HepG2 (cell line): ENCODE results near the gene RBP5. TPM values are rescaled to one million over a fixed set of nuclear protein-coding genes. Genes with fewer than 3 reads are reported as not detected.

ENCODE experiments used
- ATAC-seq: fragments of 200-7000 bp; cut with Tn5 transposase; 3 replicates; pipeline ENCODE4 v1.9.1; 2020; ENCODE audit warnings: mild to moderate bottlenecking, moderate library complexity
- BruUV-seq: library from RNA; stranded (reverse); fragments of 400-500 nt; replicated peaks from 2 replicates; lab custom pipeline; 2021; lab: Mats Ljungman, UMichigan
- CTCF ChIA-PET: fragments of 300-600 bp; formaldehyde crosslinking; extraction: SDS; loops from one replicate; lab custom pipeline; 2021; ENCODE audit warnings: low total read pairs, inconsistent platforms, low intra/inter-chr PET ratio; lab: Yijun Ruan, JAX
- POLR2A ChIA-PET: fragments of 350-600 bp; sonication (Branson Sonifier 250); formaldehyde crosslinking; loops from one replicate; lab custom pipeline; 2020; ENCODE audit warnings: antibody characterized with exemption, inconsistent platforms; lab: Yijun Ruan, JAX
- DNase-seq: peaks from one replicate; pipeline ENCODE4 v3.0.0-alpha.2; 2015; ENCODE audit warnings: low spot score
- FAIRE-seq: peaks from 3 replicates; lab custom pipeline; 2011; peaks lifted over from hg19 to GRCh38; lab: Jason Lieb, UNC
- H2AFZ ChIP-seq: one replicate; pipeline ENCODE4 v1.6.1; 2011; ENCODE audit warnings: low read length, inconsistent platforms
- H3K27ac ChIP-seq: fragments of 300-600 bp; 3 replicates; pipeline ENCODE4 v1.8.0; 2011; ENCODE audit warnings: mixed run types, mild to moderate bottlenecking, mixed read lengths, low read length, inconsistent platforms; ENCODE audit not compliant: insufficient read depth; ENCODE audit errors: extremely low read length
- H3K27me3 ChIP-seq, 2 experiments: fragments of 200-600 bp in 1 of 2; 2 replicates in 1 of 2; 3 replicates in 1 of 2; pipeline versions ENCODE4 v1.6.0 to v1.8.0; 2011; ENCODE audit warnings: low read length in 2 of 2, mild to moderate bottlenecking in 2 of 2, moderate library complexity in 2 of 2, inconsistent platforms in 1 of 2; ENCODE audit not compliant: insufficient read depth in 2 of 2, control insufficient read depth in 1 of 2
- H3K36me3 ChIP-seq, 2 experiments: fragments of 200-600 bp in 1 of 2; replicated peaks in 1 of 2; 2 replicates in 1 of 2; 3 replicates in 1 of 2; pipeline versions ENCODE4 v1.5.1 to v1.8.0; 2011; ENCODE audit warnings: low read length in 2 of 2, inconsistent platforms in 1 of 2; ENCODE audit not compliant: insufficient read depth in 2 of 2, control insufficient read depth in 1 of 2
- H3K4me1 ChIP-seq: 2 replicates; pipeline ENCODE4 v1.5.1; 2012; ENCODE audit warnings: low read length, inconsistent platforms; ENCODE audit not compliant: insufficient read depth
- H3K4me2 ChIP-seq: 2 replicates; pipeline ENCODE4 v1.6.0; 2011; ENCODE audit warnings: low read depth, low read length, inconsistent platforms
- H3K4me3 ChIP-seq, 3 experiments: fragments of 200-600 bp in 1 of 3; sonication (generic), shearing (Covaris generic) in 1 of 3; replicated peaks in 1 of 3; 2 replicates each; pipeline ENCODE4 v1.5.1; 2011 to 2016; ENCODE audit warnings: low read length in 3 of 3, inconsistent platforms in 2 of 3, low read depth in 2 of 3, mild to moderate bottlenecking in 2 of 3, control low read depth in 1 of 3, mixed read lengths in 1 of 3; ENCODE audit not compliant: insufficient read depth in 1 of 3
- H3K79me2 ChIP-seq: one replicate; pipeline ENCODE4 v1.6.1; 2011; ENCODE audit warnings: low read length, inconsistent platforms; ENCODE audit not compliant: insufficient read depth
- H3K9ac ChIP-seq: 2 replicates; pipeline ENCODE4 v1.6.0; 2011; ENCODE audit warnings: mild to moderate bottlenecking, low read depth, low read length, inconsistent platforms; ENCODE audit not compliant: insufficient read depth
- H3K9me3 ChIP-seq: 2 replicates; pipeline ENCODE4 v1.5.1; 2012; ENCODE audit warnings: mild to moderate bottlenecking, low read length
- H4K20me1 ChIP-seq: 2 replicates; pipeline ENCODE4 v1.6.0; 2011; ENCODE audit warnings: inconsistent platforms, mild to moderate bottlenecking, low read length, moderate library complexity; ENCODE audit not compliant: insufficient read depth
- ATF7 ChIP-seq, 2 experiments: fragments of 450-650 bp in 1 of 2; sonication (generic) in 1 of 2; formaldehyde crosslinking in 1 of 2; IDR thresholded peaks; 2 replicates each; pipeline versions ENCODE4 v1.4.0 to v1.6.1; 2016 to 2020; ENCODE audit warnings: antibody characterized with exemption in 1 of 2, mild to moderate bottlenecking in 1 of 2, missing genetic modification reagents in 1 of 2
- JARID2 ChIP-seq: sonication (generic); formaldehyde crosslinking; IDR thresholded peaks from 2 replicates; pipeline ENCODE4 v1.8.1; 2023; ENCODE audit warnings: missing genetic modification reagents, inconsistent platforms; ENCODE audit not compliant: insufficient replicate concordance
- KLF6 ChIP-seq: IDR thresholded peaks from 2 replicates; pipeline ENCODE4 v1.8.0; 2016; ENCODE audit warnings: missing biosample characterization, missing genetic modification reagents
- ZBTB8A ChIP-seq: sonication (generic); formaldehyde crosslinking; IDR thresholded peaks from 2 replicates; pipeline ENCODE4 v1.4.0; 2020; ENCODE audit warnings: mild to moderate bottlenecking, low read depth, missing genetic modification reagents, borderline replicate concordance
- ZNF121 ChIP-seq: sonication (generic); formaldehyde crosslinking; IDR thresholded peaks from 2 replicates; pipeline ENCODE4 v1.5.0; 2020; ENCODE audit warnings: mild to moderate bottlenecking, missing genetic modification reagents
- ZNF331 ChIP-seq: sonication (generic); formaldehyde crosslinking; IDR thresholded peaks from 2 replicates; pipeline ENCODE4 v1.4.0; 2020; ENCODE audit warnings: missing genetic modification reagents
- WGBS: methylation state at CpG from one replicate; pipeline ENCODE4 v1.1.6; 2017; ENCODE audit warnings: low lambda C conversion rate; 5-methylcytosine and 5-hydroxymethylcytosine counted together
- in situ Hi-C: cut with HindIII; loops from 2 replicates; pipeline ENCODE4 v1.10.0; 2017; ENCODE audit warnings: low pct_unique_long_range_greater_than_20kb; ENCODE audit not compliant: extremely low pct_ligation_motif_present
- intact Hi-C: fragments of 100-400 bp; cut with micrococcal nuclease; formaldehyde crosslinking; loops from one replicate; pipeline ENCODE4 v1.10.0; 2022; ENCODE audit not compliant: unreplicated experiment
- polyA plus RNA-seq, 8 experiments: library from polyadenylated mRNA; depleted of rRNA in 3 of 8; stranded (reverse) in 7 of 8; unstranded in 1 of 8; fragments of >200 nt; fragmentation: Illumina TruSeq in 4 of 8; extraction: Trizol in 4 of 8; gene quantifications; 2 replicates each; pipeline versions ENCODE4 v1.2.1 to v1.2.3, GENCODE V29; 2011 to 2016; ENCODE audit warnings: low read depth in 4 of 8, missing spikeins in 1 of 8, mixed read lengths in 1 of 8; ENCODE audit not compliant: insufficient read depth in 1 of 8
- total RNA-seq, 5 experiments: library from RNA; depleted of rRNA; stranded (reverse); fragments of >200 nt; fragmentation: Illumina TruSeq; extraction: Trizol; gene quantifications; 2 replicates each; pipeline ENCODE4 v1.2.3, GENCODE V29; 2016; ENCODE audit warnings: low read depth in 1 of 5
- TF ChIP-seq, protein P1 (sequence below): sonication (generic); formaldehyde crosslinking; IDR thresholded peaks from 2 replicates; pipeline ENCODE4 v1.9.0; 2022; ENCODE audit warnings: low read depth, missing genetic modification reagents

The RBP5 gene
- total and polyA plus RNA-seq, 2 of the 13 experiments (the other 11 are each of a cell fraction or from before 2014, with no cell fraction given): 13.8 to 19.8 TPM

DNA sequence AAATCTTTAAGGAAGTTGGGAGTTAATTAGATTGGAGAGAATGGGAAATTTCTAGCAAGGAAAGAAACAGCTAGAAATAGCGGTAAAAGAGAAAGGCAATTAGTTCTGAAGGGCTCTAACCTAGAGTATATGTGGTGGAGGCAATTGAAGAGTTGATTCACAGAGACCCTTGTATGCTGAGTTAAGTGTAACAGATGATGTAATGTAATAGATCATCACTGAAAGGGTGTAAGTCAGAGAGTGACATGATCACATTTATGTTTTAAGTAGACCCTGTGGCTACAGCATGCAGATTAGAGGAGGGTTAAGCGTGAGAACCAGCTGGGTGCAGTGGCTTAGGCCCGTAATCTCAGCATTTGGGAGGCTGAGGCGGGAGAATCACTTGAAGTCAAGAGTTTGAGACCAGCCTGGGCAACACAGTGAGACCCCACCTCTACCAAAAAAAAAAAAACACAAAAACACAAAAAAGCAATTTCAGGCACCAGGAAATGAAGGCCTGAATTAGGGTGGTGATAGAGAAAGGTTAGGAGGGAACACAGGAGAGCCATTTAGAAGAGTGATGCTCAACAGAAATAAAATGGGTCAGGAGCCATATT, 3.0 kb downstream of the RBP5 start:
- BruUV-seq: no TSS peak
- Histone ChIP-seq H3K4me3 (no peak overlapping the region; a peak in 1 of 6 replicates), H3K4me2 (no peak overlapping the region; the same call in 1 of the 2 replicates), H3K9me3 (no peaks in the 10 kb centered on the region), H3K79me2 (peaks cover 13% of the 10 kb centered on the region), H3K9ac (no peak overlapping the region), H2AFZ (no peak overlapping the region), H3K36me3 (peaks cover 3% of the 10 kb centered on the region in 2 experiments; a peak in 2 of 5 replicates), H3K27ac (peak overlapping the region; percentile 77), H3K27me3 (no peaks in the 10 kb centered on the region; a peak in 1 of 5 replicates), H3K4me1 (peaks cover 87% of the 10 kb centered on the region), H4K20me1 (no peaks in the 10 kb centered on the region; the same call in 1 of the 2 replicates)
- WGBS: 97% methylated on average over 4 of the region's 4 CpGs
- in situ Hi-C loops (no loop called here), intact Hi-C loops (no loop called here)
- CTCF ChIA-PET: no interaction called here
- no peak for ATAC-seq
- FAIRE-seq: no peak
- peak; percentile 77 for TF ChIP-seq ATF7 (IDR thresholded peaks at IDR 0.05)
- TF ChIP-seq ATF7 (CRISPR knock-in tag; IDR thresholded peaks at IDR 0.05): no peak
- TF ChIP-seq ZNF121 (CRISPR knock-in tag): 0 out of 2 replicates have a peak, but pooled peaks have one; percentile 57
- no peak for TF ChIP-seq ZBTB8A (CRISPR knock-in tag)
- no peak for DNase-seq
- POLR2A ChIA-PET: interaction anchor here (1.0 to 4.6 kb wide), 3 partner anchors 18 to 182 kb away, joined by 3 to 88 read pairs (median 3); partner anchors contain the start of genes C12orf57, C1RL and RNU7-1

GRCh38 chr12:7123806-7124522, 4.7 kb downstream of the RBP5 start:
- BruUV-seq: TSS peak; percentile 53
- peak overlapping the region; percentile 58 for H3K9ac ChIP-seq
- H3K36me3 ChIP-seq: peaks cover 3% of the 10 kb centered on the region in 2 experiments; a peak in 2 of 5 replicates
- peak overlapping the region; percentile 29 to 65 (median 40); a peak in 5 of 6 replicates for H3K4me3 ChIP-seq
- intact Hi-C loops: no loop called here
- peak; percentile 55 for ATAC-seq
- ChIA-PET CTCF (no interaction called here), POLR2A (interaction anchor here (0.6 to 4.6 kb wide), 15 partner anchors 11 to 252 kb away, joined by 3 to 88 read pairs (median 5); partner anchors contain the start of genes C12orf57, C1RL, C1S and LPCAT3)
- peak overlapping the region; percentile 77 for H3K27ac ChIP-seq
- in situ Hi-C loops: no loop called here
- H3K4me2 ChIP-seq: peak overlapping the region; percentile 92
- H4K20me1 ChIP-seq: no peaks in the 10 kb centered on the region
- peak; percentile 93 for FAIRE-seq
- no peaks in the 10 kb centered on the region for H3K9me3 ChIP-seq
- DNase-seq: peak; percentile 80
- WGBS: 7% methylated on average over 10 of the region's 11 CpGs
- no peaks in the 10 kb centered on the region; a peak in 1 of 5 replicates for H3K27me3 ChIP-seq
- H3K4me1 ChIP-seq: peaks cover 81% of the 10 kb centered on the region
- no peak overlapping the region for H2AFZ ChIP-seq
- peaks cover 6% of the 10 kb centered on the region for H3K79me2 ChIP-seq
- no peak for TF ChIP-seq JARID2 (CRISPR knock-in tag)
- TF ChIP-seq, protein P1, sequence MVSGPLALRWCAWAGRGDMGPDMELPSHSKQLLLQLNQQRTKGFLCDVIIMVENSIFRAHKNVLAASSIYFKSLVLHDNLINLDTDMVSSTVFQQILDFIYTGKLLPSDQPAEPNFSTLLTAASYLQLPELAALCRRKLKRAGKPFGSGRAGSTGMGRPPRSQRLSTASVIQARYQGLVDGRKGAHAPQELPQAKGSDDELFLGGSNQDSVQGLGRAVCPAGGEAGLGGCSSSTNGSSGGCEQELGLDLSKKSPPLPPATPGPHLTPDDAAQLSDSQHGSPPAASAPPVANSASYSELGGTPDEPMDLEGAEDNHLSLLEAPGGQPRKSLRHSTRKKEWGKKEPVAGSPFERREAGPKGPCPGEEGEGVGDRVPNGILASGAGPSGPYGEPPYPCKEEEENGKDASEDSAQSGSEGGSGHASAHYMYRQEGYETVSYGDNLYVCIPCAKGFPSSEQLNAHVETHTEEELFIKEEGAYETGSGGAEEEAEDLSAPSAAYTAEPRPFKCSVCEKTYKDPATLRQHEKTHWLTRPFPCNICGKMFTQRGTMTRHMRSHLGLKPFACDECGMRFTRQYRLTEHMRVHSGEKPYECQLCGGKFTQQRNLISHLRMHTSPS (CRISPR knock-in tag): peak; percentile 54; the same call in 1 of the 2 replicates
- TF ChIP-seq ZNF331: no peak; the same call in 1 of the 2 replicates
- TF ChIP-seq KLF6 (CRISPR knock-in tag): 0 out of 2 replicates have a peak, but pooled peaks have one; percentile 35
